Activated CD8-positive, alpha-beta memory T cell treated with anti-CD3 and anti-CD28 coated beads, Interleukin-2, amount 50 U/mL, for 1 hour (primary cell): ENCODE data around the gene C11orf98.
A peak's percentile ranks its signal among the peaks of the same experiment; 100 is the strongest.
"Not testable (repeated sequence)": the region's sequence is repeated elsewhere in the genome, so short reads cannot be mapped to it uniquely, and the experiment has no call there.

Experiments used
- DNase-seq: peaks from one replicate; pipeline ENCODE4 v3.0.0-alpha.2; 2020; ENCODE audit errors: extremely low read depth

Gene C11orf98

DNA sequence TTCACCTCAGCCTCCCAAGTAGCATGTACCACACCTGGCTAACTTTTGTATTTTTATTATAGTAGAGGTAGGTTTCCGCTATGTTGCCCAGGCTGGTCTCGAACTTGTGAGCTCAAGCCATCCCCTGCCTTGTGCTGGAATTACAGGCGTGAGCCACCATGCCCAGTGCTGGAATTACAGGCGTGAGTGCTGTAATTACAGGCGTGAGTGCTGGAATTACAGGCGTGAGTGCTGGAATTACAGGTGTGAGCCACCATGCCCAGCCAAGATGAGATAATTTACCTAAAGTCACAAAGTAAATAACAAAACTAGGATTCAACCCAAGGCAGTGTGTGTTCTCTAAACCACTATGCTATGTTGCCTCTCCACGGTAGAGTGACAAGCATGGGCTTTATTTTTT lies 17.5 kb upstream of the C11orf98 start:
- DNase-seq: no peak

DNA sequence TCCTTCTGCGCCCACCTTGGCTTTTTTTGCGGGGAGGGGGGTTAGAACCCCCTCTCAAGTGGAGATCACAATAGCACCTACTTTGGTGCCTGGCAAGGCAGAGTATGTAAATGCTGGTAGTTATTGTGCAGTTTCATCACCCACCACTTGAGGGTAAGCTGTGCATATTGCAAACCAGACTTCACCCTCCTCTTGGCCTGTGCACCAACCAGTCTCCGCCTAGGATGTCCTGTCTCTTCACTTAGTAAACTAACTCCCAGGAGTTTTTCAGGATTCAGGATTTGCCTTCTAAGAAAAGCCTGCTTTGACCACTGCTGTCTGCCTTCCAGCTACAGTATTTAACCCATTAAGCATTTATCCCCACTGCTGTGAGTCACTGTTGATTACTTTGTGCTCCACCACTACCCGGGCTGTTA lies 15.8 kb upstream of the C11orf98 start:
- DNase-seq: no peak

DNA sequence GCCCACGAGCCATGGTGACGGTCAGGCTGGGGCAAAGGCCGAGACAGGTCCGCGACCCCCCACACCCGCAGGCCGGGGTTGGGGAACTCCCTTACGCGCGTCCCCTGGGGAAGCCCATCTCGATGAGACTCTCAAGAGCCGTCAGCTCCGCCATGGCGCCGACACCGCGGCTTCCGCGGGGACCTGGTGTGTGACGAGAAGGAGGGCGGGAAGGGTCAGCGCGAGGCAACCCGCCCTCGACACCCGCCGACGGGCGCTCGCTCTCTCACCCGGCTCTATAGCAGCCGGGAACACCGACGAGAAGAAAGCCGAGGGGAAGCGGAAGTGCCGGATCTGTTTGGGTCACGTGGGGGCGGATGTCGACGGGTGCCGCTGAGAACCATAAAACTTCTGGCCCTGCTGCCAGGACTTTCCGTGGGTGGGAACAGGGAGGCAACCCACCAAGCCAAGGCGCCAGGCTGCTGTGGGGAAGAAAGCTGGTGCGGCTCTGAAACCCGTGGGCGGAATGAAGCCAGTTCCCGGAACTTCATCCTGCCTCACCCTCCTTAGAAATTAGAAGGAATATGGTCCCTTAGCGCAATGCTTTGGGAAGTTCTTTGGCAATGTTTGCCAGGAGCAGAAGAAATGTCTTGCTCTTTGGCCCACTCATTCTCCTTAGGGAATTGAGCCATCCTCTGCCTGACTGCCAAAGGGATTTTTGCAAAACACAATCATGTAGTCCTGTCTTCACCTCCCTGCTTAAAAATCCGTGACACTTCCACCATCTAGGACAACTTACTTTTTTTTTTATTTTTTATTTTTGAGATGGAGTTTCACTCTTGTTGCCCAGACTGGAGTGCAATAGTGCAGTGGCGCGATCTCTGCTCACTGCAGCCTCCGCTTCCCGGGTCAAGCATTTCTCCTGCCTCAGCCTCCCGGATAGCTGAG lies 14.0 kb upstream of the C11orf98 start, which contains the start of gene UBXN1:
UBXN1 (minus strand) TSS at position 304 of the 927 bp plus-strand sequence; CDS start at position 154, 150 bp downstream.
- peak; percentile 50 for DNase-seq

DNA sequence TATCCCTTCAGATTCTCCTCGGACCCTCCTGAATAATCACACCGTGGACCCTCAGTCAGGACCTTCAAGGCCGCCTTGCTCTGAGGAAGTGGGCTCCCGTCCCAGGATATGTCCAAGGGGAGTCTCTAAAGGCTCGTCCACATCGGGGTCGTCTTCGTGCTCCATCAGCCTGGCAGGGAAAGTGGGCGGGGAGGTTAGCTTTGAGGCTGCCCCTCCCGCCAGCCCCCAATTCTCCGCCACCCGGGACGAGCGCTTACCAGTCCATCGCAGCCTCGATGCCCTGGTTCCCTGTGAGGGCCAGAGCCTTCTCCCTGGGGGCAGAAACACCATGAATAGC lies 13.4 kb upstream of the C11orf98 start:
- DNase-seq: no peak

DNA sequence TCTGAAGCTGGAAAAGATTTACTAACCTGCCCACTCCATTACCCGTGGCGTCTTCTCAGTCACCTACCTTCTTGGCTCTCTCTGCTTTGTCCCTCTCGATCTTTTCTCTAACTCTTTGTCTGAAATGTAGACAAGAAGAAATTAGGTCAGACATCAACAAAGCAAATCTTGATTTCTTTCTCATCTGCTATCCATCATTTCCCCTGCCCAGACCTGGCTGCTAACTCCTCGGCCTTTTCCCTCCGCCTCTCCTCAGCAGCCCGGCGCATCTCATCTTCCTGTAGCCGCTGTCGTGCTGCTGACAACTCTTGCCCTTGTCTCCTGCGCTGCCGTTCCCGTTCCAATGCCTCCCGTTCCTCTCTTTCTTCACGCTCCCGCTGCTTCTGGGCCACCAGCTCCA lies 12.7 kb upstream of the C11orf98 start:
- no peak for DNase-seq

DNA sequence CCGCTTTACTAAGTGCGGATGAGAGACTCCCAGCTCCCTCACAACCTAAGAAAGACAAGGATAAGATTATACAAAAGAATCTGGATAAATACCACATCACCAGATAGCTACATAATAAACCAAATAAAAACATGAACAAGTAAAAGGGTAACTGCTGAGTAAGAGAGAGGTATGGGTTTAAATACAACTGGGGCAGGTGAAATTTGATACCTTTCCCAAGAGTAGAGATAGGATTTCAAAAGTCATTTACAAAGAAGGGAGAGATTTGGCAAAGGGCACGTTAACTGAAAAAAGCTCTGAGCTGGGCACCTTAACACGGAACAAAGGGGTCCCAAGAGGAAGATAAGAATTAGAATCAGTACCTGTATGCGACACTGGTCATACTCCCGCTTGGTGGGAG lies 12.1 kb upstream of the C11orf98 start:
- no peak for DNase-seq

DNA sequence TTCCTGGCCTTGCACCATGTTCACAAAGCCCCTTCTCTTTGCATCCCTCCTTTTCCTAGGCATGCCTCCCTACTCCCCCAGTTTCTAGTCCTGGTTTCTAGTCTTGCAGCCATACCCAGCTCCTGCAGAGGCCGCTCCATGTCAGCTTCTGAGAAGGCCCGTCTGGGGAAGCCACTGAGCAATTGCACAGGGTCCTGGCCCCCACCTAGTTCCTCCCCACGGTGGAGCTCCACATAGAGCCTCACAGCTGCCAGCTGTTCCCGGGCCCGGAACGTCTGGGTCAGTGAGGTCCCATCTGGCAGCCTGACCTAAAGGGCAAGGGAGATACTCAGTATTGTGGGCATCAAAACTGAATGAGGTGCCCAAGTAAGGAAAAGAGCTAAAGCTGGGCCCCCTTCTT lies 11.7 kb upstream of the C11orf98 start:
- DNase-seq: no peak

DNA sequence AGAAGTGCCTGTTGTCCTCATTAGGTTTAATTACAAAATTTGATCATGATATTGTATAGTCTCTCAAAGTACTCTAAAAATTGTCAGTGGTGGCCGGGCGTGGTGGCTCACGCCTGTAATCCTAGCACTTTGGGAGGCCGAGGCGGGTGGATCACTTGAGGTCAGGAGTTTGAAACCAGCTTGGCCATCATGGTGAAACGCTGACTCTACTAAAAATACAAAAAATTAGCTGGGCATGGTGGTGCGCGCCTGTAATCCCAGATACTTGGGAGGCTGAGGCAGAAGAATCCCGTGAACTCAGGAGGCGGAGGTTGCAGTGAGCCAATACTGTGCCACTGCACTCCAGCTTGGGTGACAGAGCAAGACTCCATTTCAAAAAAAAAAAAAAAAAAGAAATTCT lies 10.4 kb upstream of the C11orf98 start:
- DNase-seq: not testable (repeated sequence)

DNA sequence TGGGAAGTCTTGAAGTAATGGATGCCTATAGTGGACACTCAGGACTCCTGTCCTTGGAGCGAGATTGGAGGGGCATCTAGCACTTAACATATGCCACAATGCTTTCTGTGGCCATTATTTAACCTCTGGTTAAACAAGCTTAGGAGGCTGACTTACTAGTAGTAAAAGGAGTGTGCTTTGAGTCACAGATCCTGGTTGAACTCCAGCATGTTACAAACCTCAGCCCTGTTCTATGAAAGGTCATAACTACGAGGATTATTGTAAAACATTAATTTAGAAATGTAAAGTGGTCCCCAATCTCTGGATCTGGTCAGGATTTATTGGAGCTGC lies 8.2 kb upstream of the C11orf98 start:
- no peak for DNase-seq

DNA sequence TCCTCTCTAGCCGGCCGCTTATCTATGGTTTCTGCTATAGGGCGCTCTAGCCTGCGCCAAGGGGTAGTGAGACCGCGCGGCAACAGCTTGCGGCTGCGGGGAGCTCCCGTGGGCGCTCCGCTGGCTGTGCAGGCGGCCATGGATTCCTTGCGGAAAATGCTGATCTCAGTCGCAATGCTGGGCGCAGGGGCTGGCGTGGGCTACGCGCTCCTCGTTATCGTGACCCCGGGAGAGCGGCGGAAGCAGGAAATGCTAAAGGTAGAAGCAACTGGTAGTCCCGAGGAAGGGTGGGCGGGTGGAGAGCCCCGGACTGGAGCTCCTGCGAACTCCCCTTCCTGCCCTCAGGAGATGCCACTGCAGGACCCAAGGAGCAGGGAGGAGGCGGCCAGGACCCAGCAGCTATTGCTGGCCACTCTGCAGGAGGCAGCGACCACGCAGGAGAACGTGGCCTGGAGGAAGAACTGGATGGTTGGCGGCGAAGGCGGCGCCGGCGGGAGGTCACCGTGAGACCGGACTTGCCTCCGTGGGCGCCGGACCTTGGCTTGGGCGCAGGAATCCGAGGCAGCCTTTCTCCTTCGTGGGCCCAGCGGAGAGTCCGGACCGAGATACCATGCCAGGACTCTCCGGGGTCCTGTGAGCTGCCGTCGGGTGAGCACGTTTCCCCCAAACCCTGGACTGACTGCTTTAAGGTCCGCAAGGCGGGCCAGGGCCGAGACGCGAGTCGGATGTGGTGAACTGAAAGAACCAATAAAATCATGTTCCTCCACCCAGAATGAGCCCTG lies 6.8 kb upstream of the C11orf98 start, which contains the start of the genes LBHD1 and UQCC3:
LBHD1 (minus strand) TSS at position 660 of the 782 bp plus-strand sequence. CDS start 2,236 bp downstream, outside the sequence.
UQCC3 (plus strand) TSS at position 66 of the 782 bp plus-strand sequence; CDS start at position 139, 73 bp downstream.
- no peak for DNase-seq

DNA sequence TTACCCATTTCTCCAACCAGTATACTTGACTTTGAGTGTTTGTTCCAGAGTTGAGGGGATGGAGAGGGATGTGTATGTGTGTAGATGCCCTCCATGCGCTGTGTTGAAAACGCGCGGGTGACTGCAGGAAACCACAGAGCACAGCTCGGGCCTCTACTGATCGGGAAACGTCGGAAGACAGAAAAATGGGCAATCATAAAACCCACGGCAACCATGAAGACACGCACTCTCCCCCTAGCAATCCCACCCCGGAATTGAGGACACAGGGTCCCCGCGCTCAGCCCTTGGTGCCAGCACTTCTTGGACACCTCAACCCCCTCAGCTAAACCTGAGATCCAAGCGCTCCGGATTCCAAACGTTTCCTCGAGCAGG lies 6.2 kb upstream of the C11orf98 start:
- no peak for DNase-seq

DNA sequence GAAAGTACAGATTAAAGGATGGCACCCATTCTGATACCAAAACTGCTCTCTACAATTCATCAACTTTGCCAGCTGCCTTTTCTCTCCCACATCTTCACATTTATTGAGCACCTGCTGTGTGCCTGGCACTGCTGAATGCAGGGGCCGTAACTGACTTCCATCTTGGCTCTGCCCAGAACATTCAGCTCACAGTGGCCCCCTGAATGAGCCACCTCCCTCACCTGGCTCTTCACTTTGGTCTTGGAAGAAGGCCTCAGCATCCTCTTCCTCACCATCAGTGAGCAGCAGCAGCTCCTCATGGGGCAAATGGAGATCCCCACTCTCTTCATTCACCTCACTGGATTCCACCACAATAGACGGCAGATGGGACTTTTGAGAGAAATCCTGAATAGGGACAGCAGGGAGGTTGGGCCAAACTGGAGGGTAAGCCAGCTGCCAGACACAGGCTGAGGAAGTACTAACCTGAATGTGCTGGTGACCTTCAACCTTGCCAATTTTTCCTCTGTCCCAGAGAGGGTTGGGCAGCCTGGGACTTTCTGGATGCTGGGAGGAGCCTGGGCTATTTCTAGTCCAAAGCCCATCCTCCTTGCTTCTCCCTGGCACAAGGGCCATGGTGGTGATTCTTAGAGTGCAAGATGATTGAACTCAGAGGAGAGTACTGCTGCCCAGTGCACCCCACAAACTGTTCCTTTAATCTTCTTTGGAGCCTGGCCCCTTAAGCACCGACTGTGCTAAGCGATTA lies 4.6 kb upstream of the C11orf98 start:
- DNase-seq: no peak

DNA sequence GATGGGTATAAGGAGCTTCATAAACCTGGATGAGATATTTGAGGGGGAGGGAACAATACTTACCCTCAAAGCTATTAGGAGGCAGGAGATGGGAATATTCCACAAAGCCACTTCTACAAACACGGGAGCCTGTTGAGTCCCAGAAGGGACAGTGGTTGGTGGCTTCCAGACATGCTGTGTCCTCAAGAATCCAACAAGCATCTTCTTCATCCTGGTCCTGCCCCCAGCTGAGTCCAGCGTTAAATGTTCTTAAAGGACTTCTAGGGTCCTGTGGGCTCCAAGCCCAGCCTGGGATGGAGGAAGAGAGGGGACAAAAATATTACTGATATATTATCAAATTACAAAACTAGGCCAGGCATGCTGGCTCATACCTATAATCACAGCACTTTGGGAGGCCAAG lies 2.5 kb upstream of the C11orf98 start:
- no peak for DNase-seq

DNA sequence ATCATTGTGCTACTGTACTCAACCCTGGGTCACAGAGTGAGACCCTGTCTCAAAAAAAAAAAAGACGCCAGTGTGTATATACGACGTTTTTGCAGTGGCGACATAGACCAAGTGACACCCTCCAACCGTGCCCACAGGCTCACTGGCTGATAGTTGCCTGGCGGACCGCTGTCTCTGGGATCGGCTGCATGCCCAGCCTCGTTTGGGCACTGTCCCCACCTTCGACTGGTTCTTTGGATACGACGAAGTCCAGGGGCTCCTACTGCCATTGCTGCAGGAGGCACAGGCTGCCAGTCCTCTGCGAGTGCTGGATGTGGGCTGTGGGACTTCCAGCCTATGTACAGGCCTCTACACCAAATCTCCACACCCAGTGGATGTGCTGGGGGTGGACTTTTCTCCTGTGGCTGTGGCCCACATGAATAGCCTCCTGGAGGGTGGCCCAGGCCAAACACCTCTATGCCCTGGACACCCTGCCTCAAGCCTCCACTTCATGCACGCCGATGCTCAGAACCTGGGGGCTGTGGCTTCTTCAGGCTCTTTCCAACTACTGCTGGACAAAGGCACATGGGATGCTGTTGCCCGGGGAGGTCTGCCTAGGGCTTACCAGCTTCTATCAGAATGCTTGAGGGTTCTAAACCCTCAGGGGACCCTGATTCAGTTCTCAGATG lies 1.4 kb upstream of the C11orf98 start:
- DNase-seq: no peak

DNA sequence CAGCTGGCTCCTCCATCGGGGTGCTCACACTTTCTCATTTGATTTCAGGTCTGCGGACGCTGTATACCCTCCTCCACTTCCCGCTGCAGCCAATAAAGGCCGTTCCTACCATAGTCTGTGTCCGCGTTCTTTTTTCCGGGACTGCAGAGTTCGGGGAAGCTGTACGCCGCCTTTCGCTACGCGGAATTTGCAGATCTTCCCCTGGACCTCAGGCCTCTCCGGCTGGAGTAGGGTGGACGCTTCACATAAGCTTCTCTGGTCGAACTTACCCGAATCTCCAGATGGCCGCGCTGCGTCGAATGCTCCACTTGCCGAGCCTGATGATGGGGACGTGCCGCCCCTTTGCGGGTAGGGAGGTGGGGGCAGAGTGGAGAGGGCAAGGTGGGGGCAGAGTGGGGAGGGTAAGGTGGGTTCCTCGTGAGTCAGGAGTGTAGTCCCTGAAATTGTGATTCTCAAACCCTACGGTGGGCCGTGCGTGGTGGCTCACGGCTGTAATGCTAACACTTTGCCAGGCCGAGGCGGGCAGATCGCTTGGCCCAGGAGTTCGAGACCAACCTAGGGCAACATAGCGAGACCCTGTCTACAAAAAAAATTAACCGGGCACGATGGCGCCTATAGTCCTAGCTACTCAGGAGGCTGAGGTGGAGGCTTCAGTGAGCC lies 719 bp upstream of the C11orf98 start:
- no peak for DNase-seq

DNA sequence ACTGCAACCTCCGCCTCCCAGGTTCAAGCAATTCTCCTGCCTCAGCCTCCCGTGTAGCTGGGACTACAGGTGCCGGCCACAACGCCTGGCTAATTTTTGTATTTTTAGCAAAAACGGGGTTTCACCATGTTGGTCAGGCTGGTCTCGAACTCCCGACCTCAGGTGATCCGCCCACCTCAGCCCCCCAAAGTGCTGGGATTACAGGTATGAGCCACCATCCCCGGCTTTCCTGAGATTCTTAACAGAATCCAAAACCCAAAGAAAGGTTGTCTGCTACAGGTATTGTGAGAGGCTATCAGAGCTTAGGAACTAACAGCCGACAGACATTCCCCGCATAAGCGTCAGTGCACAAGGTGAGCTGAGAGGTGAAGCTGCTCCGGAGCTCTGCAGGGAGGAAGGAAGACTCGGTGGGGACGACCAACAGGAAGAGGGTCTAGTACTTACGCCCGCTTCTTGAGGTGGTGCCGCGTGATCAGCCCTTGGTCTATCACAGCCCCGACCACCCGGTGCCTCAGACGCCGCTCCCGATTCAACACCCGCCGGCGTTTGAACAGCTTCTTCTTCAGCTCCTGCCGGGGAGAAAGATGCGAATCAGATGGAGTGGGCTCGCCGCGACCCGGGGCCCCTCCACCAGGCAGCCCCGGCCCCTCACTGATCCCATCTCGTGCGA lies 470 bp downstream of the C11orf98 start:
- no peak for DNase-seq

DNA sequence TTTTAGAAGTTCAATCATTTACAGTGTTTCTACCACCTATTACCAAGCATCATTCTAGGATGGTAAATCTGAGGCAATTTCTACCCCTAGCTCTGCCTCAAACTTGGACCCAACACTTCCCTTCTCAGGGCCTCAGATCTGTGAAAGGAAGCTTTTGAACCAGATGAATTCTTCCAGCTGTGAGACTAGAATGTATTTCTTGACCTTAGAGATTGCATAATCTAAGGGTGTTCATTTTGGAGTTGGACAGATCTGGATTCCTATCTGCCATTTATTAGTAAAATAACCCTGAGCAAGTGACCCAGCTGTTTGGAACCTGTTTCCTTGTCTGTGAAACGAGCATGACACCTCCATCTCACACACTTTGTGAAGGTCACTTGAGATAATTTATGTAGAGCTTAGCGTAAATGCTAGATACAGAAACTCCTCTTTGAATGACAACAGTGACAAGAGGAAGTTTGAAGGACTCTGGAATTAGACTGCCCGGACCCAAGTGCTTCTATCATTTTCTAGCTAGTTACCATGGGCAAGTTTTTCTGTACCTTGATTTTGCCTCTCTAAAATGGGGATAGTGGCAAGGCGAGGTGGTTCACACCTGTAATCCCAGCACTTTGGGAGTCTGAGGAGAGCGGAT lies 8.1 kb downstream of the C11orf98 start:
- DNase-seq: no peak

DNA sequence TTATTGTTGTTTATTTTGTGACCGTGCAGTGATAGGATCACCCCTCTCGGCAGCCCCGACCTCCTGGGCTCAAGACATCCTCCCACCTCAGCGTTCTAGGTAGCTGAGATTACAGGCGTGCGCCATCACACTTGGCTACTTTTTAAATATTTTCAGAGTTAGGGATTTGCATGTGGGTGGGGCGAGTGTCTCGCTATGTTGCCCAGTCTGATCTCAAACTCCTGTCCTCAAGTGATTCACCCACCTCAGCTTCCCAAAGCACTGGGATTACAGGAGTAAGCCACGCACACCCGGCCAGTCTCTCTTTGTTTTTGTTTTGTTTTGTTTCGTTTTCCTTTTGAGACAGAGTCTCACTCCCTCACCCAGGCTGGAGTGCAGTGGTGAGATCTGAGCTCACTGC lies 10.7 kb downstream of the C11orf98 start:
- no peak for DNase-seq

DNA sequence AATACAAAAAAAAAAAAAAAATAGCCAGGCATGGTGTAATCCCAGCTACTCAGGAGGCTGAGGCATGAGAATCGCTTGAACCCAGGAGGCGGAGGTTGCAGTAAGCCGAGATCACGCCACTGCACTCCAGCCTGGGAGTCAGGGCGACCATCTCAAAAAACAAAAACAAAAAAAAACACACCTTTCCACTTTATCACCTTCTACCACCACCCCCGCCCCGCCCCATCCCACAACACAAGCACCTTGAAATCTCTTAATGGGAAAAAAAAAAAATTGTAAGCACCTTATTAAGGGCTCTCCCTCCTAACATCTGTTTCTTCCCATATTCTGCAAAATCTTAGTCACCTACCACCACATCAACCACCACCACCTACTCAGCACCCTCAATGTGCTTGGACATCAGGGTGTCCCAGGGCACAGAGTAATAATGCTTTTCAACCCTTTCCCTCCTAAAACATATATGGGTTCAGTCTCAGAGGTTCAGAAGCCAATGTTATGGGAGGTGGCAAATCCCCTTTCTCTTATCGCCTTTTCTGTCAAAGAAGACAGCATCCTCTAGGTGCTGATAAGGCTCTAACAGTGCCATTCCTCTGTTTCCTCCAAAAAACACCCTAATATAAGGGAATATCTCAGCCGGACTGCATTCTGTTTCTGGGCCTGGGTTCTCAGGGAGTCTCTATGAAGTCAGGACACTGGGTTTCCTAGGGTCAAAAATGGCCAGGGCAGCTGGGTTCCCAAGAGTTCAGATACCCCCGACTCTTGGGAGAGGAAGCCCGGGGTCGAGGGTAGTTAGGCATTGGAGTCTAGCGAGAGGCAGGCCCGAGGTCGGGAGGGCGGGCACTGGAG lies 12.6 kb downstream of the C11orf98 start:
- DNase-seq: no peak
